ENCODE data around the gene SUGP2.

Gene SUGP2

GRCh38 chr19:19064811-19065745 is 31.8 kb upstream of the SUGP2 start:
- no peak for TF ChIP-seq JUND (IDR thresholded peaks at IDR 0.05; ENCODE audit: low read depth)
- DNase-seq (ENCODE audit: low read depth in 1 of 2, low spot score in 1 of 2) = peak; percentile 10
- in situ Hi-C loops (cut with HindIII; ENCODE audit: low pct_unique_long_range_greater_than_20kb, low sequenced_read_pairs) = no loop called here

- no peak for DNase-seq (ENCODE audit: low read depth in 1 of 2, low spot score in 1 of 2)
- in situ Hi-C loops (cut with HindIII; ENCODE audit: low pct_unique_long_range_greater_than_20kb, low sequenced_read_pairs) = no loop called here
- TF ChIP-seq JUND (IDR thresholded peaks at IDR 0.05; ENCODE audit: low read depth) = no peak
Observed at GRCh38 chr19:19064098-19064722, 30.9 kb upstream of the SUGP2 start.

GRCh38 chr19:19063183-19064097 is 30.1 kb upstream of the SUGP2 start, which contains the start of gene SLC25A42:
Gene SLC25A42, plus strand, starts transcription at chr19:19063994. Its CDS starts 32,131 bp downstream, at chr19:19096125.
- no peak for TF ChIP-seq JUND (IDR thresholded peaks at IDR 0.05; ENCODE audit: low read depth)
- DNase-seq (ENCODE audit: low read depth in 1 of 2, low spot score in 1 of 2) = peak; percentile 98 to 99
- in situ Hi-C loops (cut with HindIII; ENCODE audit: low pct_unique_long_range_greater_than_20kb, low sequenced_read_pairs) = no loop called here

GRCh38 chr19:19062454-19063182 is 29.3 kb upstream of the SUGP2 start:
- in situ Hi-C loops (cut with HindIII; ENCODE audit: low pct_unique_long_range_greater_than_20kb, low sequenced_read_pairs) = no loop called here
- DNase-seq (ENCODE audit: low read depth in 1 of 2, low spot score in 1 of 2) = no peak
- no peak for TF ChIP-seq JUND (IDR thresholded peaks at IDR 0.05; ENCODE audit: low read depth)

- in situ Hi-C loops (cut with HindIII; ENCODE audit: low pct_unique_long_range_greater_than_20kb, low sequenced_read_pairs) = no loop called here
- TF ChIP-seq JUND (IDR thresholded peaks at IDR 0.05; ENCODE audit: low read depth) = no peak
- DNase-seq (ENCODE audit: low read depth in 1 of 2, low spot score in 1 of 2) = no peak
Observed at GRCh38 chr19:19061506-19061905, 28.2 kb upstream of the SUGP2 start.

- in situ Hi-C loops (cut with HindIII; ENCODE audit: low pct_unique_long_range_greater_than_20kb, low sequenced_read_pairs) = no loop called here
- TF ChIP-seq JUND (IDR thresholded peaks at IDR 0.05; ENCODE audit: low read depth) = no peak
- no peak for DNase-seq (ENCODE audit: low read depth in 1 of 2, low spot score in 1 of 2)
Observed at GRCh38 chr19:19059837-19060611, 26.7 kb upstream of the SUGP2 start.

- DNase-seq (ENCODE audit: low read depth in 1 of 2, low spot score in 1 of 2) = no peak
- in situ Hi-C loops (cut with HindIII; ENCODE audit: low pct_unique_long_range_greater_than_20kb, low sequenced_read_pairs) = no loop called here
- no peak for TF ChIP-seq JUND (IDR thresholded peaks at IDR 0.05; ENCODE audit: low read depth)
Observed at GRCh38 chr19:19059018-19059836, 25.9 kb upstream of the SUGP2 start.

GRCh38 chr19:19057720-19058119 is 24.4 kb upstream of the SUGP2 start:
- in situ Hi-C loops (cut with HindIII; ENCODE audit: low pct_unique_long_range_greater_than_20kb, low sequenced_read_pairs) = no loop called here
- TF ChIP-seq JUND (IDR thresholded peaks at IDR 0.05; ENCODE audit: low read depth) = no peak
- no peak for DNase-seq (ENCODE audit: low read depth in 1 of 2, low spot score in 1 of 2)

GRCh38 chr19:19057317-19057716 is 24.0 kb upstream of the SUGP2 start:
- in situ Hi-C loops (cut with HindIII; ENCODE audit: low pct_unique_long_range_greater_than_20kb, low sequenced_read_pairs) = no loop called here
- DNase-seq (ENCODE audit: low read depth in 1 of 2, low spot score in 1 of 2) = no peak
- no peak for TF ChIP-seq JUND (IDR thresholded peaks at IDR 0.05; ENCODE audit: low read depth)

GRCh38 chr19:19056636-19057275 is 23.4 kb upstream of the SUGP2 start:
- in situ Hi-C loops (cut with HindIII; ENCODE audit: low pct_unique_long_range_greater_than_20kb, low sequenced_read_pairs) = no loop called here
- no peak for TF ChIP-seq JUND (IDR thresholded peaks at IDR 0.05; ENCODE audit: low read depth)
- no peak for DNase-seq (ENCODE audit: low read depth in 1 of 2, low spot score in 1 of 2)

All from T47D (cell line).